GM19023 (cell line): ENCODE measurements around the gene GRIA1.
"Not testable (repeated sequence)": the region's sequence is repeated elsewhere in the genome, so short reads cannot be mapped to it uniquely, and the experiment has no call there.

Source experiments
- ATAC-seq: cut with Tn5 transposase; IDR thresholded peaks from one replicate; pipeline ENCODE4 v1.9.1; 2021; ENCODE audit warnings: mild to moderate bottlenecking, moderate library complexity; ENCODE audit not compliant: unreplicated experiment

Gene GRIA1

DNA sequence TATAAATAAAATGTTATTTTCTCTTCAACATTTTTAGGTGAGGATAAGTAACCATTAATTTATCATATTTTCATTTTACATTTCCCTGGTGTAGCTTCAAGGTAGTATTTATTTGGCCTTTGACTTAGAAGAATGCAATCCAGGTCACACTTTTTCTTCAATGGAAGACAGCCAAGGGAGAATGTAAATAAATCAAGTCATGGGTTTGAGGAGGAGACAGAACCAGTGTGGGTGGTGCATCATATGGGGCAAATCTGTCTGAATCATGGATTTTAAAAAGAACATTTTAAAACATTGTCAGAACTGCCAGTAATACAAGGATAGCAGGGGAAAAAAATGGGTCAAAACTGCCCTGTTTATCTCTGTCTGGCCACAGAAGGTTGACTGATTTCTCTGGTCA lies 318.7 kb downstream of the GRIA1 start:
- ATAC-seq, result no peak

DNA sequence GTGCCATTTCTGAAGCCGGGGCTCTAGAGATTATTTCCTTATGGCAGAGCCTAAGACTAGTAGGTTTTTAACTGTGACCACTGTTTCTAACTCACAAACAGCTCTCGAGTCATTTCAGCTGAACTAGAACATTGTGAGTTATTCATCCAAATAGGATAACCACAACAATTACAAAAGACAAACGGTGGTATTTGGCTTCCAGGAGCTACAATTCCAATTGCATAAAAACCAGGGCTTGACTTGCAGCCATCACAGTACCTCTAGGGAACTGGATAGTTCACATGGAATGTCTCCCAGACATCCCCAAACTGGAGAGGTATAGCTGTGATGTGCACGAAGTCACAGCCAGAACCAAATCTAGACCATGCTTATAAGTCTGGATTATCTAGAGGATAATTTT lies 323.4 kb downstream of the GRIA1 start:
- no peak for ATAC-seq

DNA sequence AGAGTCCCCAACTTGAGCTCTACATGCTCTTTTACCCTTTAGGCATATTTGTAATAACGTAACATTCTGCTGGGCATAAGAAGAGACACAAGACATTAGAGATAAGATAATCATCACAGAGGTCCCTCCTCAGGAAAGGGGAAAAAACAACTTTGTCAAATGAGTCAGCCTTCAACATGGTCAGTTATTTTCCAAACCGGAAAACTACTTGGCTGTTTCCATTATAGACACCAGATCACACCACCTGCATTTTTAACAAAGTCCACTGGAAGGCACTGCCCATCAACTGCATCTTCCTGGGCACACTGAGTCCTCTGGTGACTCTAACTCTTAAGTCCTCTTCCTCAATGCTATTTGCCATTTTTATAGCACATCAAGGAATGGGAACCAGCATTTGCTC lies 326.4 kb downstream of the GRIA1 start:
- ATAC-seq, result no peak

DNA sequence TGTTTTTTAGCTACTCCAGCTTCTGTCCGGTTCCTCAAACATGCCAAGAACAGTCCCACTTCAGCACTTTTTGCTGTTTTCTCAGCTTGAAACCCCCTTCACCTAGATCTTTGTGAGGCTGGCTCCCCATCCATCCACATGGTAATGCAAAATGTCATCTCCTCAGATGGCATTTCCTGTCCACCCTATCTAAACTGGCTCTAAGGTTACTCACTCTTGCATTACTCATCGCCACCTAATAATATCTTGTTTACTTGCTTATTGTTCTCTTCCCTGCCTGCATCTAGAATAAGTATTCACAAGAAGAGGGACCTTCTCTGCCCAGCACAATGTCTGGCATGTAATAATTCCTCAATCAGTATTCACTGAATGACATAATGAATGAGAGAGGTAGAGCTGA lies 328.2 kb downstream of the GRIA1 start:
- no peak for ATAC-seq

- ATAC-seq, result no peak
These were observed 332.6 kb downstream of the GRIA1 start for GRCh38 chr5:153823036-153823435.

GRCh38 chr5:153824909-153825308 lies 334.4 kb downstream of the GRIA1 start:
- ATAC-seq, result no peak

- ATAC-seq, result no peak
These were observed 336.9 kb downstream of the GRIA1 start for GRCh38 chr5:153827397-153827796.

GRCh38 chr5:153829510-153830065 lies 339.1 kb downstream of the GRIA1 start:
- ATAC-seq, result no peak

GRCh38 chr5:153831973-153832372 lies 341.5 kb downstream of the GRIA1 start:
- peak; percentile 78 for ATAC-seq

GRCh38 chr5:153835891-153836515 lies 345.5 kb downstream of the GRIA1 start:
- ATAC-seq, result no peak

DNA sequence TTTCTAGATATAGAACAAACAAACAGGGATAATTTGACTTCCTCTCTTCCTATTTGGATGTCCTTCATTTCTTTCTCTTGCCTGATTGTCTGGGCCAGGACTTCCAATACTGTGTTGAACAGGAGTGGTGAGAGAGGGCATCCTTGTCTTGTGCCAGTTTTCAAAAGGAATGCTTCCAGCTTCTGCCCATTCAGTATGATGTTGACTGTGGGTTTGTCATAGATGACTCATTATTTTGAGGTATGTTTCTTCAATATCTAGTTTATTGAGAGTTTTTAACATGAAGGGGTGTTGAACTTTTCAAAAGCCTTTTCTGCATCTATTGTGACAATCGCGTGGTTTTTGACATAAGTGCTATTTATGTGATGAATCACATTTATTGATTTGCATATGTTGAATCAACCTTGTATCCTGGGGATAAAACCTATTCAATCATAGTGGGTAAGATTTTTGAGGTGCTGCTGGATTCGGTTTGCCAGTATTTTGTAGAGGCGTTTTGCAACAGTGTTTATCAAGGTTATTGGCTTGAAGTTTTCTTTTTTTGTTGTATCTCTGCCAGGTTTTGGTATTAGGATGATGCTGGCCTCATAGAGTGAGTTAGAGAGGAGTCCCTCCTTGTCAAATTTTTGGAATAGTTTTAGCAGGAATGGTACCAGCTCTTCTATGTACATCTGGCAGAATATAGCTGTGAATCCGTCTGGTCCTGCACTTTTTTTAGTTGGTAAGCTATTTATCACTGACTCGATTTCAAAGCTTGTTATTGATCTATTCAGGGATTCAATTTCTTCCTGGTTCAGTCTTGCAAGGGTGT lies 359.0 kb downstream of the GRIA1 start:
- ATAC-seq, result not testable (repeated sequence)

- ATAC-seq, result no peak
These were observed 369.9 kb downstream of the GRIA1 start for GRCh38 chr5:153860195-153860886.

GRCh38 chr5:153862906-153863305 lies 372.4 kb downstream of the GRIA1 start:
- not testable (repeated sequence) for ATAC-seq
